Prostate gland (tissue), 2 donors: ENCODE measurements around the gene SLC26A11. TPM values are rescaled to one million over a fixed set of nuclear protein-coding genes. Genes with fewer than 3 reads are reported as not detected.

ENCODE experiments used
- DNase-seq: peaks from one replicate; pipeline ENCODE4 v3.0.0-alpha.2; 2019; ENCODE audit warnings: low spot score
- H3K27ac ChIP-seq, 2 donors: fragments of 200-600 bp; sonication (generic); 2 replicates each; pipeline ENCODE4 v1.5.1; 2017 to 2019
- H3K27me3 ChIP-seq: fragments of 200-600 bp; sonication (generic); replicated peaks from 2 replicates; pipeline ENCODE4 v1.5.1; 2019; ENCODE audit not compliant: insufficient read depth
- H3K36me3 ChIP-seq, 2 donors: fragments of 200-600 bp; sonication (generic); 1 replicate in 1 of 2; 2 replicates in 1 of 2; pipeline versions ENCODE4 v1.5.1 to v1.8.1; 2017 to 2019
- H3K4me1 ChIP-seq: fragments of 200-600 bp; sonication (generic); replicated peaks from 2 replicates; pipeline ENCODE4 v1.5.1; 2019
- H3K4me3 ChIP-seq, 2 donors: fragments of 200-600 bp; sonication (generic); 2 replicates each; pipeline ENCODE4 v1.5.1; 2017 to 2019
- H3K9me3 ChIP-seq: fragments of 200-600 bp; sonication (generic); 2 replicates; pipeline ENCODE4 v1.5.1; 2017
- CTCF ChIP-seq, 4 experiments: fragments of 200-600 bp in 2 of 4; fragments of 450-650 bp in 2 of 4; sonication (generic) in 2 of 4; IDR thresholded peaks; 1 replicate in 3 of 4; 2 replicates in 1 of 4; pipeline ENCODE4 v1.5.1; 2016 to 2019; ENCODE audit warnings: antibody characterized with exemption in 4 of 4, mild to moderate bottlenecking in 2 of 4, moderate library complexity in 2 of 4
- POLR2A ChIP-seq: fragments of 450-650 bp; IDR thresholded peaks from one replicate; pipeline ENCODE4 v1.6.1; 2016; ENCODE audit warnings: antibody characterized with exemption, mild to moderate bottlenecking
- POLR2AphosphoS5 ChIP-seq: sonication (generic); formaldehyde crosslinking; IDR thresholded peaks from one replicate; pipeline ENCODE4 v1.6.1; 2017; ENCODE audit warnings: antibody characterized with exemption
- WGBS: methylation state at CpG from one replicate; pipeline ENCODE4 v1.1.5; 2018; 5-methylcytosine and 5-hydroxymethylcytosine counted together
- intact Hi-C: fragments of 100-400 bp; cut with DNase I; formaldehyde crosslinking; loops from one replicate; pipeline ENCODE4 v1.14.2; 2022
- total RNA-seq, 2 donors: library from RNA; depleted of rRNA; stranded (reverse); fragments of >200 nt; gene quantifications; one replicate each; pipeline ENCODE4 v1.1.0, GENCODE V29; 2016

SLC26A11 gene
- total RNA-seq, 2 donors from 2014 or later, result 16.9 to 32.4 TPM

DNA sequence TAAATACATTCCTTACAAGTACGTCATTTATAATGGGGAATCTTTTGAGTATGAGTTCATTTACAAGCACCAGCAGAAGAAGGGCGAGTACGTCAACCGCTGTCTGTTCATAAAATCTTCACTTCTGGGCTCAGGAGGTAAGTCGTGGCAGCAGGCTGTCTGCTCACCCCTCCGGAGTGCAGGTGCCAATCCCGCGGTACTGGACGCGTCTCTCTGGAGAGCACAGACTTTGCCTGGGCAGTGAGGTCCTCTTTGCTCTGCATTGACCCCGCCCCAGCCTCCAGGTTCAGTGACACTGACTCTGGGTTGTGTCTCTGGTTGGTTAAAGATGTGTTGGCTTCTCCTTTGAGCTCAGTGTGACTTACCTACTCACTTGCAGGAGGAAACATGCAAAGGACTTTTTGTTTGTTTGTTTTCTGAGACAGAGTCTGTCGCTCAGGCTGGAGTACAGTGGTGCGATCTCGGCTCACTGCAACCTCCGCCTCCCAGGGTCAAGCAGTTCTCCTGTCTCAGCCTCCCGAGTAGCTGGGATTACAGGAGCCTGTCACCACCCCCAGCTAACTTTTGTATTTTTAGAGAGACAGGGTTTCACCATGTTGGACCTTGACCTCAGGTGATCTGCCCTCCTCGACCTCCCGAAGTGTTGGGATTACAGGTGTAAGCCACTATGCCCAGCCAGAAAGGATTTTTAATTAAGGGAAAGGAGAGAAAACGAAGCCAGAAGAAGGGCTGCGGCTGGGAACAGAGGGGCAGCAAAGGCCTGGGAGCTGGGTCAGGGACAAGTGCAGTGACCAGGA lies 71.7 kb downstream of the SLC26A11 start:
- Histone ChIP-seq H3K36me3 (peaks cover 13 to 29% of the 10 kb centered on the region in 2 donors), H3K27ac (no peak overlapping the region), H3K4me3 (no peak overlapping the region), H3K9me3 (no peaks in the 10 kb centered on the region), H3K4me1 (no peaks in the 10 kb centered on the region), H3K27me3 (no peaks in the 10 kb centered on the region)
- intact Hi-C loops, result no loop called here
- no peak for DNase-seq
- 96% methylated on average over 20 of the region's 20 CpGs for WGBS
- no peak for TF ChIP-seq POLR2A
- no peak for TF ChIP-seq CTCF (IDR thresholded peaks at IDR 0.05)
- no peak for TF ChIP-seq POLR2AphosphoS5

DNA sequence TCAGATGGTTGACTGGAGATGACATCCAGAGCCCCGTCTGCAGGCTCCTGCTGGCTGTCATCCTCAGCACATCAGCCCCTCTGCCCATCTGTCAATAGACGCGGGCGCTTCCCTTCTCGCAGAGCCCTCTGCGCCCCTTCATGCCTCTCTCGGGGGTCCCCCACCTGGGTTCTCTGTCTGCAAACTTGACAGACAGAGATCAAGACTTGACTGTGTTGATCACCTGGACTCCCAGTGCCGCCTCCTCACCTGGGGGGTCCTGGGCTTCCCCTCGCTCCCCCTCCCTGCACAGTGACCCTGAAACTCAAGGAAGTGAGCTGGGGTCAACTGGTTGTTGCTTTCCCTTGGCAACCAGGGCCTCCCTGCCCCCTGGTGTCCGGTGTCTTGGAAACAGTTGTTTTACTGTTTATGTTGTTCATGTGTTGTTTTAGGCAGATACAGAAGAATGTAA lies 72.3 kb downstream of the SLC26A11 start:
- no peak for DNase-seq
- Histone ChIP-seq H3K36me3 (peaks cover 13 to 29% of the 10 kb centered on the region in 2 donors), H3K27me3 (no peaks in the 10 kb centered on the region), H3K27ac (no peak overlapping the region), H3K9me3 (no peaks in the 10 kb centered on the region), H3K4me3 (no peak overlapping the region), H3K4me1 (no peaks in the 10 kb centered on the region)
- no peak for TF ChIP-seq CTCF (IDR thresholded peaks at IDR 0.05)
- no peak for TF ChIP-seq POLR2A
- no peak for TF ChIP-seq POLR2AphosphoS5
- intact Hi-C loops, result no loop called here
- 94% methylated on average over 10 of the region's 10 CpGs for WGBS

DNA sequence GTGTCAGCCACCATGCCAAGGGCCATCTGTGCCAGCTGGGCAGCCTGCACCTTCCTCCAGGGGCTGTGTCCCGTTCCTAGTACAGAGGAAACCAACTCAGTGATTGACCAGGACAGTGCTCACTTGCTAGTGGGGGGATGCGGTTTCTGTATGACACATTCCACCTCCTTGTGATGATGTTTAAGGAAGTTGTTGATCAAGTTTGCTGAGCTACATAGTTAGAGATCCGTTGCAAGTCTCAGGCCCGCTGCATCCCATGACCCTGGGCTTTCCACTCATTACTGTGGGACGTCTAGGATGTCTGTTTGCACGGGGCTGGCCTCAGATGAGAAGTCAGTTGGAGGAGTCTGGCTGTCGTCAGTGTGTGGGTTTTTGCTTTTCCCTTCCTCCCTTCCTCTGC lies 74.0 kb downstream of the SLC26A11 start:
- 84% methylated on average over 7 of the region's 7 CpGs for WGBS
- H3K27ac ChIP-seq, result no peak overlapping the region
- no peaks in the 10 kb centered on the region for H3K9me3 ChIP-seq
- no peak for DNase-seq
- intact Hi-C loops, result no loop called here
- no peaks in the 10 kb centered on the region for H3K27me3 ChIP-seq
- peaks cover 11 to 15% of the 10 kb centered on the region in 2 donors for H3K36me3 ChIP-seq
- no peak overlapping the region for H3K4me3 ChIP-seq
- no peaks in the 10 kb centered on the region for H3K4me1 ChIP-seq
- TF ChIP-seq POLR2AphosphoS5 (no peak), POLR2A (no peak), CTCF (IDR thresholded peaks at IDR 0.05) (no peak)

DNA sequence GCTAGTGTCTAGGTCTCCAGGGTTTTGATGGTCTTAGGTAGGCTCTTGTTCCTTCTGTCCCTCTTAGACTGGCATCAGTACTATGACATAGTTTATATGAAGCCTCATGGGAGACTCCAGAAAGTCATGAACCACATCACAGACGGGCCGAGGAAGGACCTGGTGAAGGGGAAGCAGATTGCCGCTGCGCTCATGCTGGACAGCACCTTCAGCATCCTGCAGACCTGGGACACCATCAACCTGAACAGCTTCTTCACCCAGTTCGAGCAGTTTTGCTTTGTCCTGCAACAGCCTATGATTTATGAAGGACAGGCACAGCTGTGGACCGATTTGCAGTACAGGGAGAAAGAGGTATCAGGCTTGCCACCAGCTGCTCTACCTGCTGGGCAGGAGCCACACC lies 74.4 kb downstream of the SLC26A11 start:
- no peaks in the 10 kb centered on the region for H3K27me3 ChIP-seq
- no peak overlapping the region for H3K27ac ChIP-seq
- intact Hi-C loops, result no loop called here
- peaks cover 10 to 15% of the 10 kb centered on the region in 2 donors for H3K36me3 ChIP-seq
- WGBS, result 86% methylated on average over 6 of the region's 6 CpGs
- no peaks in the 10 kb centered on the region for H3K9me3 ChIP-seq
- no peak overlapping the region for H3K4me3 ChIP-seq
- H3K4me1 ChIP-seq, result no peaks in the 10 kb centered on the region
- TF ChIP-seq CTCF (IDR thresholded peaks at IDR 0.05) (no peak), POLR2AphosphoS5 (no peak), POLR2A (no peak)
- no peak for DNase-seq

DNA sequence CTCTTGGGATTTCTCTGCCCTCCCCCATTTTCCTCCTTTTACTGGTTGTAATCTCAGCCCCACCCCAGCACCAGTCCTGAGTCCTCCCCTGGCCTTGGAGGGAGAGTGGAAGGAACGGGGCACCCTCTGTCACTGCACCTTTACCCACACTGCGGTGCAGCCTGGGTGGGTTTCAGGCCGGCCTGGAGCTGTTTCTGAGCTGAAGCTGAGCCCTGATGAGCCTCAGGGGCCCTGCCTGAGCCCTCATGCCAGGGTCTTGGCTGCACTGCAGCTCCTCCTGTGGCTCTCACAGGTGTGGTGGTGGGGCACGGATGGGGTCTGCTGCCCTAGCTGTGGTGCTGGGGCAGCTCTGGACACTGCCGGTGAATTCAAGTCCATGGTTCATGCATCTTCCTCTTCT lies 74.9 kb downstream of the SLC26A11 start:
- Histone ChIP-seq H3K9me3 (no peaks in the 10 kb centered on the region), H3K27ac (no peak overlapping the region), H3K27me3 (no peaks in the 10 kb centered on the region), H3K4me1 (no peaks in the 10 kb centered on the region), H3K36me3 (peaks cover 7 to 15% of the 10 kb centered on the region in 2 donors), H3K4me3 (no peak overlapping the region)
- WGBS, result 89% methylated on average over 5 of the region's 5 CpGs
- DNase-seq, result no peak
- TF ChIP-seq CTCF (IDR thresholded peaks at IDR 0.05) (no peak), POLR2A (no peak), POLR2AphosphoS5 (no peak)
- intact Hi-C loops, result no loop called here
